NCI-H510A treated with DMSO at 0.1 percent for 48 hours (cell line): Measurements from ENCODE around the gene PPP2R5A.
A peak's percentile ranks its signal among the peaks of the same experiment; 100 is the strongest.
"Not testable (repeated sequence)": the region's sequence is repeated elsewhere in the genome, so short reads cannot be mapped to it uniquely, and the experiment has no call there.

Source experiments
- DNase-seq: peaks from one replicate; lab custom pipeline; 2025; lab: John Stamatoyannopoulos, UW

PPP2R5A gene

GRCh38 chr1:212267460-212267859 is 17.8 kb upstream of the PPP2R5A start:
- no peak for DNase-seq

- DNase-seq: no peak
These were observed 15.9 kb upstream of the PPP2R5A start for GRCh38 chr1:212269306-212269705.

- no peak for DNase-seq
These were observed 14.6 kb upstream of the PPP2R5A start for GRCh38 chr1:212270564-212270963.

- DNase-seq: no peak
These were observed 14.0 kb upstream of the PPP2R5A start for GRCh38 chr1:212271234-212271633.

GRCh38 chr1:212271823-212272485 is 13.3 kb upstream of the PPP2R5A start:
- DNase-seq: no peak

- DNase-seq: no peak
These were observed 3.6 kb upstream of the PPP2R5A start for GRCh38 chr1:212281590-212281989.

GRCh38 chr1:212283741-212284140 is 1.5 kb upstream of the PPP2R5A start:
- no peak for DNase-seq

- DNase-seq: no peak
These were observed 872 bp upstream of the PPP2R5A start for GRCh38 chr1:212284332-212284743.

GRCh38 chr1:212285685-212286555 is 710 bp downstream of the PPP2R5A start:
- peak; percentile 53 for DNase-seq

GRCh38 chr1:212286556-212287131 is 1.4 kb downstream of the PPP2R5A start:
- peak; percentile 53 for DNase-seq

- DNase-seq: no peak
These were observed 2.2 kb downstream of the PPP2R5A start for GRCh38 chr1:212287261-212287895.

- not testable (repeated sequence) for DNase-seq
These were observed 2.8 kb downstream of the PPP2R5A start for GRCh38 chr1:212287995-212288394.

- DNase-seq: no peak
These were observed 3.4 kb downstream of the PPP2R5A start for GRCh38 chr1:212288615-212289014.

GRCh38 chr1:212289262-212290077 is 4.3 kb downstream of the PPP2R5A start:
- no peak for DNase-seq

GRCh38 chr1:212290608-212291007 is 5.4 kb downstream of the PPP2R5A start:
- DNase-seq: no peak

- DNase-seq: peak; percentile 84
These were observed 6.4 kb downstream of the PPP2R5A start for GRCh38 chr1:212291505-212292134.

GRCh38 chr1:212292250-212293105 is 7.3 kb downstream of the PPP2R5A start:
- no peak for DNase-seq

GRCh38 chr1:212293579-212293978 is 8.4 kb downstream of the PPP2R5A start:
- no peak for DNase-seq

GRCh38 chr1:212294983-212295382 is 9.8 kb downstream of the PPP2R5A start:
- no peak for DNase-seq

GRCh38 chr1:212295579-212295978 is 10.4 kb downstream of the PPP2R5A start:
- no peak for DNase-seq
